ENCODE data around the gene DMXL1.

DNA sequence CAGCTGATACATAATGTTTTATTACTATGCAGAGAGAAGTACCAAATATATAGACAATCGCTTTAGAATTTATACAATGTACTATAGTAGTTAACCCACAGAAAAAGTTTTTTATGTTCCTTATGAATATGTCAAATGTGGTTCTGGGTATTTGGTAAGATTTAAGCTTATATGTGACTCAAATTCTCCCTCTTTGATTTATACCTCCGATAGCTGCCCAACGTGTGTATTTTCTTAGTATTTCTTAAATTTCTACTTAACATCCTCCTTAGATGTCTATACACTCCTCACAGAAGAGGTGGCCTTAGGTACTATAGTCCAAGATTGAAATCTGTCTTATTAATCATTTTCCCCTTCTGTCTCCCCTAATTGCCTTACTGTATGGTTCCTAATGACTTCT lies 146.3 kb downstream of the DMXL1 start:
- TF ChIP-seq CTCF (conservative IDR thresholded peaks at IDR 0.05; ENCODE audit: low read depth, low read length), result no peak
- TF ChIP-seq EZH2phosphoT487 (IDR thresholded peaks at IDR 0.05; ENCODE audit: borderline replicate concordance, low read length), result no peak
- TF ChIP-seq EZH2 (IDR thresholded peaks at IDR 0.05; ENCODE audit: low read length, unreplicated experiment), result no peak
